GM18526 (cell line): ENCODE measurements around the gene SMAD5.

ENCODE experiments used
- POLR2A ChIP-seq: IDR thresholded peaks from 3 replicates; pipeline ENCODE4 v1.6.1; 2011; ENCODE audit not compliant: insufficient read length; ENCODE audit errors: extremely low read depth

Gene SMAD5

DNA sequence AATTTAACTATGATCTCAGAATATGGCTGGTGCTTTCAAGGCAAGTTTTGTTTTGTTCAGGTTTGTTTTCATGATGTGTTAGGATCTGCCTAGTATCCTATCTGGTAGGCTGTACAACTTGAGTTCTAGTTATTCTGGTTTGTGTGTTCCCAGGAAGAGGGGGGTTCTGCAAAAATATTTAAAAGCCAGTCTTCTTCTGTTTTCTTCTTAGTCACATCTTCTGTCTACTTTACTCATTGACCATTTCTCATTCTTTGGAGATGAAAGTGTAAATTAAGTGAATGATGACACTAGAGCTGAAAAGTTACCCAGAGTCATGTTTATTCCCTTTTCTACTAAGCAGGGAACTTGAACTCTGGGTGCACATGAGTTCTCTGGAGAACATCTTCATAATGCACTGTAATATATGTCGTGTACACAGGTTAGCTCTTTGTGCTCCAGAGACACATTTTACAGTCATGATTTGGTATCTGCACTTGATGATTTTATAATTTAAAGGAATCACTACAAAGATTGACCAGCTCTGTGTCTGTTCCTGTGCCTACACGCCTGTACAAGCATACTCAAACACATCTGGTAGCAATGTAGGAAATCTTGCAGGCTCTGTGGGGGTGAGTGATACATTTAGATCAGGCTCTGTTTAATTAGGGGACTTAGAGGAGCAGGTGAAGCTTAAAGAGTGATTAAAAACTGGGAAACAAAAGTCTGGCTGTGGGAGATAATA, 5.0 kb downstream of the SMAD5 start:
- TF ChIP-seq POLR2A, result no peak

DNA sequence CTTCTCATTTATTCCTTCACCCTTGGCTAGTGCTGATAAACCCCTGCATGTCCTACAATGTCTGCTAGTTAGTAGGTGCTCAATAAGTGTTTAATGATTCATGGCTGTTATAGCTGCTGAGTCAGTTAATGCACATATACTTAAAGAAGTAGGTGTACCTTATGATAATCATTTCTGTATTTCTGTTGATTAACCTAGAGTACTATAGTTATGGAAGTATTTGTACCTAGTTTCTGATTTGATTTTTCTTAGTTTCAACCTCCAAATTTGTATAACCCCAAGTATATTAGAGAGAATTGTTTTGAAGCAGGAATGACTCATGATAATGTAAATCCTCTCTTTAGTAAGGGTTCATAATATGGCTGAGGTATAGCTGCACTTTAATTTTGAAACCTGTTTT, 8.9 kb downstream of the SMAD5 start:
- TF ChIP-seq POLR2A, result no peak

GRCh38 chr5:136143312-136143711, 10.7 kb downstream of the SMAD5 start:
- TF ChIP-seq POLR2A, result no peak

- no peak for TF ChIP-seq POLR2A
Measured at GRCh38 chr5:136143763-136144162, 11.1 kb downstream of the SMAD5 start.

DNA sequence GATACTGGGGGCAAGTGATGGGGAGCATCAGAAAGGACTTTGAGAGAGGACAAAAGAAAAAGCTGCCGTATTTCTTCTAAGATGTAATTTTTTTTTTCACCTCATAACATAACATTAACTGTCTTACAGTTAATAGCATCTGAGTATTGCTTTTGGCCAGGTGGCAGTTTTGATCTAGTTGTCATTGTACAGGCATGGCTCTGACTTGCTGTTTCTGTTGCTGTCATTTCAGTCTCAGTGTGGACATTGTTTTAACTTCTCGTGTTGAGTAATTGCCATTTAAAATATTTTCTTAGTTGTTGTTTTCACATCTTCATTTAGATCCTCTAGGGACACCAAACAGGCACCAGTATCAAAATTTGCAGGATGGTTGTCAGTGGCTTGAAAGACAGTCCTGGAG, 12.4 kb downstream of the SMAD5 start:
- TF ChIP-seq POLR2A, result no peak

DNA sequence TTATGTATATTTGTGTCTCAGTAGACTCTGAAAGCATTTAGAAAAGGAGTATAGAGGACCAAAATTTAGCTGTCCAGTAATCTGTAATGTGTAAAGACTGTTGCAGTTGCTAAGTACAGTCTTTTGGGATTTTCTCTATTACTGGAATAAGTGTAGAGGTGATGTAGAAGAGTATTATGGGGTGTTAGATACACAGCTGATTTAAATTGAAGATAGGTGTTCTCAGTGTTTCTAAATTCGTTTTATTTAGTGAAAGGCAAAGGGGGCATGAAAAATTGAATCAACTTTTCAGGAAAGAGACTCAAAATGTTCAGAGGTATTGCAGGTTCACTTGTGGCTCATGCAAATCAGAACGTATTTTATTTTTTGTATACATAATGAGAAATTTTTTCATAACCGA, 13.6 kb downstream of the SMAD5 start:
- TF ChIP-seq POLR2A, result no peak

DNA sequence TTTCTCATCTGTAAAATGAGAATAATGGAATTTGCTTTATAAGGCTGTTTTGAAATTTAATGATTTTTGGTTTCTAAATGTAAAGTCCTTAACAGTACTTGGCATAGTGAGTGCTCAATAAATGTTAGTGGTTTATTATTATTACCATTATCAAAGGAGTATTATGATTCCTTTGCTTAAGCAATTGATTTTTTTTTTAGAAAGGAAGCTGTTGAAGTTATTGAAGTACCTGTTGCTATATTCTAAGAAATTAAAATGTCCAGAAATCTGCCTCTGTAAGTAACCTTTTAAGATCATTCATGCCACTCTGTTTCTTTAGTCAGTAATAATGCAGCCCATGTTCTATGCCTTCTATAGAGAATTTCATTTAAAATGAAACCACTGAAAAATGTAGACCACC, 15.0 kb downstream of the SMAD5 start:
- TF ChIP-seq POLR2A, result no peak

GRCh38 chr5:136149891-136150290, 17.2 kb downstream of the SMAD5 start:
- no peak for TF ChIP-seq POLR2A

DNA sequence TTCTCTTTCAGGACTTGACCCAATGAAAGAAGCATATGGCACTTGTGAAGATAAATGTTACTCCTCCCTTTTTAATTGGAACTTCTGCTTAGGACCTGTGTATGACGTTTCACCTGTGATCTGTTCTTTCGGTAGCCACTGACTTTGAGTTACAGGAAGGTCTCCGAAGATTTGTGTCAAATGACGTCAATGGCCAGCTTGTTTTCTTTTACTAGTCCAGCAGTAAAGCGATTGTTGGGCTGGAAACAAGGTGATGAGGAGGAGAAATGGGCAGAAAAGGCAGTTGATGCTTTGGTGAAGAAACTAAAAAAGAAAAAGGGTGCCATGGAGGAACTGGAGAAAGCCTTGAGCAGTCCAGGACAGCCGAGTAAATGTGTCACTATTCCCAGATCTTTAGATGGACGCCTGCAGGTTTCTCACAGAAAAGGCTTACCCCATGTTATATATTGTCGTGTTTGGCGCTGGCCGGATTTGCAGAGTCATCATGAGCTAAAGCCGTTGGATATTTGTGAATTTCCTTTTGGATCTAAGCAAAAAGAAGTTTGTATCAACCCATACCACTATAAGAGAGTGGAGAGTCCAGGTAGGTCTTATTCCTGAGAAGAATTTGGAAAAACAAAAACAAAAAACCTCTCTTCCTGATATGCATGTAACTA, 21.1 kb downstream of the SMAD5 start:
- no peak for TF ChIP-seq POLR2A

DNA sequence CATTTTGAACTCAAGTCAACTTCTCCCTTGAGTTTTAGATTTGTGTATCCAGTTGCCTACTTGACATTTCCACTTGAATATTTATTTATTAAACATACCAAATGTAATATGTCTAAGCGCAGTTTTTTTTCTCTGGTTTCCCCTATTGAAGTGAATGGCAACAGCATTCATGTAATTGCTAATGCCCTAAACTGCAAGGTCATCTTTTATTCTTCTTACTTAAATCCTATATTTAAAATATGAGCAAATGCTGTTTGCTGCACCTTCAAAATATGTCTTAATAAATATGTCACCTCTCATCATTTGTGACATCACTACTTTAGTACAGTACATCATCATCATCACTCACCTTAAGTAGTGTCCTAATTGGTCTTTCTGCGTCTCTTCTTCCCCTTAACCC, 22.4 kb downstream of the SMAD5 start:
- TF ChIP-seq POLR2A, result no peak

DNA sequence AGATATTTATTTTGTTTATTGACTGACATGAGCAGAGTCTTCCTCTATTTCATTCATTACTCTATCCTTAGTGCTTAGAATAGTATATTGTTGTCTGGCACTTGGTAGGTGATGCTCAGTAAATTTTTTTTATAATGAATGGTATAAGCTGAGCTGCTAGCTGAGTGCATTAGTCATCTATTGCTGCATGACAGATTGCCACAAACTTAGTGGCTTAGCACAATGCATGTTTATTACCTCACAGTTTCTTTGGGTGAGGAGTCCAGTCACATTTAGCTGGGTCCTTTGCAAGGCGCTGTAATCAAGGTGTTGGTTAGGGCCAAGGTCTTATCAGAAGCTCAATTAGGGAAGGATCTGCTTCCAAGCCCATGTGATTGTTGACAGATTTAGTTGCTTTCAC, 23.1 kb downstream of the SMAD5 start:
- no peak for TF ChIP-seq POLR2A

DNA sequence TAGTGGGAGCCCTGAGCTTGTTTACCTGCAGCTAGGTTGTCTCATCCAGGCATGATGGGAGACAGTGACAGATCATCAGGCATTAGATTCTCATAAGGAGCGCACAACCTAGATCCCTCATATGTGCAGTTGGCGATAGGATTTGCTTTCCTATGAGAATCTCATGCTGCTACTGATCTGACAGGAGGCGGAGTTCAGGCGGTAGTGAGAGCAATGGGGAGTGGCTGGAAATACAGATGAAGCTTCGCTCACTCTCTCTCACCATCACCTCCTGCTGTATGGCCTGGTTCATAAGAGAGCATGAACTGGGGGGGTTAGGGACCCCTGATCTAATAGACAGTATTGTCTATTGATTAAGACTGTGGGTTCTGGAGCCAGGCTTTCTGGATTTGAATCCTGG, 24.9 kb downstream of the SMAD5 start:
- TF ChIP-seq POLR2A, result no peak

GRCh38 chr5:136159457-136159856, 26.8 kb downstream of the SMAD5 start:
- TF ChIP-seq POLR2A, result no peak

GRCh38 chr5:136162008-136162407, 29.4 kb downstream of the SMAD5 start:
- no peak for TF ChIP-seq POLR2A

- no peak for TF ChIP-seq POLR2A
Measured at GRCh38 chr5:136164226-136164625, 31.6 kb downstream of the SMAD5 start.

DNA sequence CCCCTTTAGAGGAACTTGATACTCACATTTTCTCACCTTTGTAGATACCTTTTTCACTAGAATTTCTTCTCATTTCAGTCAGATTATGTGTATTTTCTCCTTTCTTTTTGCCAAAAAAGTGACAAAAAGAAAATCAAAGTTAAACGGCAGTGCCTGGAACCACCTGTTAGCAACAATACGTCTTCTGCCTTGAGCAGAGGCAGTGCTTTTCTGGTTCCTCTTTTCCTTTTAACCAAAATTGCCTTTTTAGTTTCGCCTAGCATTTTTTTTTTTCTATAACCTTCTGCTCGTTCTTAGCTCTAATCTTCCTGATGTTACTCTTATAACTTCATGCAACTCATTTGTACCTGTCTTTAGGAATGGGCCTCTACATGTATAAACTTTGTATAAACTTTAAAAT, 34.3 kb downstream of the SMAD5 start:
- TF ChIP-seq POLR2A, result no peak

DNA sequence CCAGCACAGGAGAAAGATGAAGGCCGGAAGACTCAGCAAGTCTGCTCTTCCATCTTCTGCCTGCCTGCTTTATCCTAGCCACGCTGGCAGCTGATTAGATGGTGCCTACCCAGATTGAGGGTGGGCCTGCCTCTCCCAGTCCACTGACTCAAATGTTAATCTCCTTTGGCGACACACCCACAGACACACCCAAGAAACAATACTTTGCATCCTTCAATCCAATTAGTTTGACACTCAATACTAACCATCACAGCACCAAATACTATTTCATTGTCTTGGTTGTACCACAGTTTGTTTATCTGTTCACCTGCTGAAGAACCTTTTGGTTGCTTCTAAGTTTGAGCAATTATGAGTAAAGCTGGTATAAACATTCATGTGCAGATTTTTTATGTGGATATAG, 36.6 kb downstream of the SMAD5 start:
- TF ChIP-seq POLR2A, result no peak

- TF ChIP-seq POLR2A, result no peak
Measured at GRCh38 chr5:136174021-136174659, 41.5 kb downstream of the SMAD5 start.
